ENCODE measurements around the gene ATP8A2.
"Not testable (repeated sequence)": the region's sequence is repeated elsewhere in the genome, so short reads cannot be mapped to it uniquely, and the experiment has no call there.

ATP8A2 gene

DNA sequence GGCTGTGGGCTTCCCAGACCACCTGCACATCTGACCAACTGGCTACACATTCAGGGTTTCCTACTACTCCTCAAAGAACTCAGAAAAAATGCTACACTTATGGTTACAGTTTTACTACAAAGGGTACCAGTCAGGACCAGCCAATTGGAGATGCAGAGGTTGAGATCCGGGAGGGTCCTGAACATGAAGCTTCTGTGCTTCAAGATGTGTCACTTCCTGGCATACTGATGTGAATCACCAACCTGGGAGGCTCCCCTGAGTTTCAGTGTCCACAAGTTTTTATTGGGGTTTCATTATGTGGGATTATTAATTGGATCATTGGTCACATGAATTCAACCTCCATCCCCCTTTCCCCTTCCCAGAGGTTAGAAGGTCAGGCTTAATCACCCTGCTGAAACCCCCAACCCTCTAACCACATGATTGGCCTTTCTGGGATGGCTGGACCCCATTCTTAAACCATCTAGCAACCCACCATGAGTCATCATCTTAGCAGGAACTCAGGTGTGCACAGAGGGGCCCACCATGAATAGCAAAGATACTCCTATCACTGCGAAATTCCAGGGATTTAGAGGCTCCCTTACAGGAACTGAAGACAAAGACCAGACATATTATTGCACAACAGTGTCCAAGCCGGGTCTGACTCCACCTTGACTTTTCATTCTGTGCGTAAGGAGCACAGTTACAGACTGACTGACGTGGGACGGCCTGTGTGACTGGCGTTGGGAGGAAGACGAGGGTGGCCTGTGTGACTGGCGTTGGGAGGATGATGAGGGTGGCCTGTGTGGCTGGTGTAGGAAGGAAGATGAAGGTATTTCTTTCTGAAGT is 90.7 kb downstream of the ATP8A2 start:
- DNase-seq: no peak

GRCh38 chr13:25463496-25463895 is 91.7 kb downstream of the ATP8A2 start:
- no peak for DNase-seq

DNA sequence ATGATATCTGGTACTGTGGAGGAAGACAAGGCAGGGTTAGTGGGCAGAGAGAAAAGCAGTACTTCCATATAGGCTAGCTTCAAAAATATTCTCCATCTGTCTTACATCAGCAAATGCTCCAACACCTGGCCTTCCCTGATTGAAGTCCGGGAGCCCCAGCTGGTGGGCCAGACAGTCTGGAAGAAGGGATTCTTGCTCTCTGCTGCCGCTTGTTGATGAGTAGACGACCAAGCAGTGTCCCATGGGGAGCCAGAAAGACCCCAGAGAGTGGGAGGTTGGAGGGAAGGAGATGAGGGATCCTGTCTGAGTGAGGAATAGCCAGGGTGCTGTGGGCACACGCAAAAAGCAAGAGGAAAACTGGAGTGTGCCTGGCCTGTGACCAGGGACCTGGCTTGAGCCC is 95.1 kb downstream of the ATP8A2 start:
- DNase-seq: no peak

DNA sequence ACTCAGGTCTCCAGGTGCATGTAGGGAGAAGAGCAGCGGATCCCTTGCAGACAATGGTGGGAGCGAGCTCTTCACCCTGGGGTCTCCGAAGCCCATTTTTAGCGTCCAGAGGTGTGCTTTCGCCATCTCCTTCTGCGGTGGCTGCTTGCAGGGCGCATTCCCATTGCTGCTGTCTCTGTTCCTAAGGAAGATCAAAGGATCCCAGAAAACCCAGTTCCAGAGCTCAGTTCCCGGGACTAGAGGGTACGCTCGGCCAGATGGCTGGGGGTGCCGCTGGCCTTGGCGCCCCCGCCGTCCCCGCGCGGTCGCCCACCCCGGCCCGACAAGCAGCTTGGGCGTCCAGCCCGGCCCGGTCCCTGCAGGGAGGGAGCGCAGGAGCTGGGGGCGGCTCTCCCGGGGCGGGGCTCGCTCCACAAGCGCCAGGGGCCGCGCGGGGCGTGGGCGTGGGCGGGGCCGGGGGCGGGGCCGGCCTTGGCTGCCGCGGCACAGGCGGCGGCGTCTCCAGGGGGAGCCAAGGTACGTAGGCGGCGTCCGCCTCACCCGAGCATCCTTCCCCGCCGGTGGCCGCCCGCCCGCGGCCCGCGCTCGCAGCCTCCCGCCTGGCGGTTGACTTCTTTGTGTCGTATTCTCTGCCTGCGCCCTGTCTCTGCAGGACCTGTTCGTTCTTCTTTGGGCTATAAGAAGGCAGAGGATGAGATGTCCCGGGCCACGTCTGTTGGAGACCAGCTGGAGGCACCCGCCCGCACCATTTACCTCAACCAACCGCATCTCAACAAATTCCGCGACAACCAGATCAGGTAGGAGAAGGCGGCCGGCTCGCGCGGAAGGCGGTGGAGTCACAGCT is 96.8 kb downstream of the ATP8A2 start:
- DNase-seq: peak in 38 of 58 donors; percentile 8 to 63 (median 32)

DNA sequence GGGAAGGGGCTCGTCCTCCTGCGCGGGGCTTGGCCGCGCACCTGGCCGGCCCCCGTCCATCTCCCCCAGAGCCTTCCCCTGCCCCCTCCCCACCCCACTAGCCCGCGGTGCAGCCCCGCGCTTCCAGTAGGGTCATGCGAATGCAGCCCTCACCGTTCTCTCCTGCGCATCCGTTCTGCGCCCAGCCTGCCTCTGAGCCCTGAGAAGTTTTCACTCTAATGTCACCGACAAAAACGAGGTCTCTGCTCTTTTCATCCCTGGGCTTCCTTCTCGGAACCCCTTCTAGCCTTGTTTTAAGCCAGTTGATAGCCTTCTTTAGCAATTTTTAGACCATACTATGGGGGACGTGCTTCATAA is 97.4 kb downstream of the ATP8A2 start:
- DNase-seq: no peak

GRCh38 chr13:25473864-25474263 is 102.1 kb downstream of the ATP8A2 start:
- DNase-seq: no peak

DNA sequence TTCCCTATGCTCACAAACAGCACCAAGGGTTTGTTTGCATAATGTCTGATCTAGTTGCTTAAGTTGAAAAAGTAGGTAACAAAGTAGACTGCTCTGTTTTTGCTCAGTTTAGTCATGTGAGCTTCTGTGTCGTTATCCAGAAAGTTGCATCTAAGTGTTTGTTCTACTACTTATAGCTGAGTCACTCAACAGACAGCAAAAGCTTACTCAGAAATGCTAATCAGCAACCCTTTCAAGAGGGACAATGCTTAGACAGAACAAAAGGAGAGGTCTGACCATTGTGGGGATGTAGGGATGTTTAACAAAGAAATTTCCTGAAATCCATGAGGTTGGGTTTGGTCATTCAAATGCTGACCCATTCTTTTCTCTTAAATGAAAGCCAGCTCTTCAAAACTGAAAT is 106.4 kb downstream of the ATP8A2 start:
- DNase-seq: no peak

- DNase-seq: peak in 34 of 58 donors; percentile 11 to 73 (median 42)
These were observed 117.5 kb downstream of the ATP8A2 start for GRCh38 chr13:25489238-25489637.

GRCh38 chr13:25490236-25490635 is 118.5 kb downstream of the ATP8A2 start:
- peak in 14 of 58 donors; percentile 2 to 33 (median 12) for DNase-seq

GRCh38 chr13:25493931-25494640 is 122.3 kb downstream of the ATP8A2 start:
- DNase-seq: no peak

DNA sequence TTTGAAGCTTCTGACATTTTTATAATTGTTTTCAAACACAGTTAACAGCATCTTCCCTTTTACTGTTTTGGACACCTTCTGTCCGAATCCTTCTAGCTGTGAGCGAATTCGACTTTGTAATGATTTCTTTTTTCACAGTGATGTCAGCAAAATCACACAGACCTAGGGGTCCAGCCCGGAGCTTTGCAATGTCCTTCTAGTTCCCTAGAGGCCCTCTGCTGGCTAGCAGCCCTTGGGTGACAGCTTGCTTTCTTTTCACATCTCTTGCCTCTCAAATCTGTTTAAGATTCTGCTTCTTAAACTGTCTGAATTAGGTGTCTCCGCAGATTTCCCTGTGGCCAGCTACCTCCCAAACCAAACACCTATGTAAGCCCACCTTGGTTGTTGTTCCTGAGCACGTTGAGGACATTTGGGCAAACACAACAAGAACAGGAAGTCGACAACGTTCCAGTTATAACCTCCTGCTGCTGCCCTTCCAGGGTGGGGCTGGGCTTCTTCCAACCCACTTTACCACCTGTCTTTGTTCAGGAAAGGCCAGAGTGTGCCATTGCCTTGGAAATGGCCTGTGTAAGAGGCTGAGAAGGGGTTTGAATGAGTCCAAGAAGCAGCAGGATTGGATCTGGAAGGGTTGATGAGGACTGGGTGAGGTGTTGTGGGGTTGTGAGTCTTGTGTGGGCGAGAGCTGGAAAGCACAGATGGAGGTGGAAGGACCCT is 123.1 kb downstream of the ATP8A2 start:
- DNase-seq: peak in 3 of 58 donors; percentile 8 to 20 (median 18)

DNA sequence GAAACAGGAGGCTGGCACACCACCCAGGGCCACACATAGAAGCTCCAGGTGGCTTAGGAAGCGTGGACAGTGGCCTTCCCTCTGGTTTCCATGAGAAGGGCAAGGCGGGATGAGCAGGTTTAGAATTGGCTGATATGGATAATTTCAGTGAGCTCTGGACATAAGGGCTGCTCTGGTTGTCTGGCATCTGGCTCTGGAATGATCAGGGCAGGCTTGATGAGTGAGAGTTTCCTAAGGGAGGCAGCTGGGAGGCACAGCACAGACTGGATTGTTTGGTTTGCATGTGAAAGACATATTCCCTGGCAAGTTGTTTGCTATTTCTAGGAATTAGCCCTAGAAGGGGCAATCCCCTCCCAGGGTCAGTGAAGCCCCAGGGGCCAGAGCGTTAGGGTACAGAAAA is 129.5 kb downstream of the ATP8A2 start:
- no peak for DNase-seq

- DNase-seq: no peak
These were observed 130.3 kb downstream of the ATP8A2 start for GRCh38 chr13:25502031-25502430.

DNA sequence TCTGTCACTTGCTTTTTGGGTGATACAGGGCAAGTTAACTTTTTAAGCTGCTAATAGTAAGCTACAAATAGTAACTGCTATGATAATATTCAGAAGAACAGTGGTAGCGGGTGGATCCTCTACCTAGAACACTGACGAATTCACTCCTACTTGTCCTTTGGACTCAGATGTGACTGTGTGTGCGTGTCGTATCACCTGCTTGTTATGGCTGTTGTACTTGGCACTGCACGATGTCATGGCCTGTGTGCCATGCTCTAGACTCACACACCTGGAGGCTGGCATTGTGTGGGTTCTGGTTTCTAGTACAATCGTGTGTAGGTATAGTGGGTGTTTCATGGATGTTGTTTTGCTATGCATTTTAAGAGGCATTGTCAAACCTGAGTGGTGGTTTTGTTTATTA is 130.8 kb downstream of the ATP8A2 start:
- DNase-seq: peak in 1 of 58 donors; percentile 21

- no peak for DNase-seq
These were observed 132.1 kb downstream of the ATP8A2 start for GRCh38 chr13:25503856-25504255.

GRCh38 chr13:25507841-25508240 is 136.1 kb downstream of the ATP8A2 start:
- DNase-seq: no peak

- not testable (repeated sequence) for DNase-seq
These were observed 141.3 kb downstream of the ATP8A2 start for GRCh38 chr13:25513060-25513459.

- DNase-seq: no peak
These were observed 146.7 kb downstream of the ATP8A2 start for GRCh38 chr13:25518441-25518840.

GRCh38 chr13:25525884-25526283 is 154.1 kb downstream of the ATP8A2 start:
- DNase-seq: no peak

DNA sequence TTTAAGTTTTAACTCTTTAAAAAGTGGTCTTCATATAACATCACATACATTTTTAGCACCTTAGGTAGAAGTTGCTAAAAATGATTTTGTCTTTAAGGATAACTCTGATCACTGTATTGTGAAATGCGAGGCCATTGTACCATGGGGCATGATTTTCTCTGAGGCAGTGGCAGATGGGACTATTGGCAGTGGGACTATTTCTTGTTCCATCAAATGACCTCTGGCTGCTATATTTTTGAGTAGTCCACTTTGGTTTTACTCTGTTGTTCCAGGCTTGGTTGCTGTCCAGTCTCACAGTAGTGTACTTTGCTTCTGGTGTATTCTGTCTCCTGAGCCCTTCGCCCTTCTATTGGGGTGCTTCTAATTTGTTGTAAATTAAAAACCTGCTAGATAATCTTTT is 156.5 kb downstream of the ATP8A2 start:
- DNase-seq: no peak

GRCh38 chr13:25529425-25529824 is 157.7 kb downstream of the ATP8A2 start:
- no peak for DNase-seq

Data from anterior cingulate cortex (tissue), 58 donors.